ENCODE data around the gene POLQ. TPM values are rescaled to one million over a fixed set of nuclear protein-coding genes. Genes with fewer than 3 reads are reported as not detected.

Gene POLQ
- total RNA-seq, 4 donors from 2014 or later: 2.1 to 8.4 (median 5.3) TPM

DNA sequence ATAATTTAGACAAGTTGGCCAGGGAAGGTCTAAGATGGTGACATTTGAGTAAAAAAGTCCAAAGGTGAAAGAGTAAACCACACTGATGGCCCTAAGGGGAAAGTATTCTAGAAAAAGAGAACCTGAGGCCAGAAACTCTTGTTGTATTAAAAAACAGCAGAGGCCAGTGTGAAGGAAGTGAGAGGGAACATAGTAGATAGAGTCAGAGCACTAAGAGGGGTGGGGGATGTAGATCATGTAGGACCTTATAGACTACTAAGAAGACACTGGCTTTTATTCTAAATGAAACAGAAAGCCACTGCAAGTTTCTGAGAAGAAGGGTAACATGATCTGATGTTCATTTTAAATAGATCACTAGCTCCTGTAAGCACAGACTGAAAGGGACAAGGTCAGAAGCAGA lies 14.5 kb downstream of the POLQ start:
- intact Hi-C loops (cut with DNase I): no loop called here
- Histone ChIP-seq H3K4me1 (no peaks in the 10 kb centered on the region), H3K27me3 (no peaks in the 10 kb centered on the region), H3K4me3 (no peak overlapping the region), H3K27ac (no peak overlapping the region), H3K36me3 (peaks cover 0 to 5% (median 0%) of the 10 kb centered on the region in 3 donors), H3K9me3 (no peaks in the 10 kb centered on the region)
- DNase-seq: no peak
- TF ChIP-seq, protein P1, sequence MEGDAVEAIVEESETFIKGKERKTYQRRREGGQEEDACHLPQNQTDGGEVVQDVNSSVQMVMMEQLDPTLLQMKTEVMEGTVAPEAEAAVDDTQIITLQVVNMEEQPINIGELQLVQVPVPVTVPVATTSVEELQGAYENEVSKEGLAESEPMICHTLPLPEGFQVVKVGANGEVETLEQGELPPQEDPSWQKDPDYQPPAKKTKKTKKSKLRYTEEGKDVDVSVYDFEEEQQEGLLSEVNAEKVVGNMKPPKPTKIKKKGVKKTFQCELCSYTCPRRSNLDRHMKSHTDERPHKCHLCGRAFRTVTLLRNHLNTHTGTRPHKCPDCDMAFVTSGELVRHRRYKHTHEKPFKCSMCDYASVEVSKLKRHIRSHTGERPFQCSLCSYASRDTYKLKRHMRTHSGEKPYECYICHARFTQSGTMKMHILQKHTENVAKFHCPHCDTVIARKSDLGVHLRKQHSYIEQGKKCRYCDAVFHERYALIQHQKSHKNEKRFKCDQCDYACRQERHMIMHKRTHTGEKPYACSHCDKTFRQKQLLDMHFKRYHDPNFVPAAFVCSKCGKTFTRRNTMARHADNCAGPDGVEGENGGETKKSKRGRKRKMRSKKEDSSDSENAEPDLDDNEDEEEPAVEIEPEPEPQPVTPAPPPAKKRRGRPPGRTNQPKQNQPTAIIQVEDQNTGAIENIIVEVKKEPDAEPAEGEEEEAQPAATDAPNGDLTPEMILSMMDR (IDR thresholded peaks at IDR 0.05): no peak
- TF ChIP-seq POLR2A (IDR thresholded peaks at IDR 0.05): no peak

DNA sequence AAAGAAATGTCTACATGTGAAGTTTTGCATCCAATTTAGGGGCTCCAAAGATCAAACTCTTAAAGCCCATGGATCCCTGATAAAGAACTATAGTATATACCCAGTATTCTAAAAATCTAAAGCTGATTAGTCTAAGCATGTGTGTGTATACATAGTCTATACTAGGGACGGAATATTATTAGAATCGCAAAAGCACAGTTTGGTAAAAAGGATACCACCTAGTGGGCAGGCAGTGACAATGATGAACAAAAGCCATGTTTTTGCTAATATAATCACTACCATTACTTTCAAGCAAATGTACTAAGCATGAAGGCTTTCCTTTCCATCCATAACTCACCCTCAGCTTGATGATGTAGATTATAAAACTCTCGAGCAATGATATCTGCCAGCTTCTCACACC lies 16.5 kb downstream of the POLQ start:
- Histone ChIP-seq H3K9me3 (no peaks in the 10 kb centered on the region), H3K27ac (no peak overlapping the region), H3K4me3 (no peak overlapping the region), H3K36me3 (peaks cover 0 to 5% (median 0%) of the 10 kb centered on the region in 3 donors), H3K27me3 (no peaks in the 10 kb centered on the region), H3K4me1 (no peaks in the 10 kb centered on the region)
- intact Hi-C loops (cut with DNase I): no loop called here
- no peak for DNase-seq
- TF ChIP-seq POLR2A (IDR thresholded peaks at IDR 0.05): no peak
- TF ChIP-seq, protein P1 (IDR thresholded peaks at IDR 0.05): peak in 4 of 6 experiments; percentile 16 to 49 (median 26)
- 64 to 73% methylated on average over 3 of the region's 3 CpGs for WGBS, 2 donors

DNA sequence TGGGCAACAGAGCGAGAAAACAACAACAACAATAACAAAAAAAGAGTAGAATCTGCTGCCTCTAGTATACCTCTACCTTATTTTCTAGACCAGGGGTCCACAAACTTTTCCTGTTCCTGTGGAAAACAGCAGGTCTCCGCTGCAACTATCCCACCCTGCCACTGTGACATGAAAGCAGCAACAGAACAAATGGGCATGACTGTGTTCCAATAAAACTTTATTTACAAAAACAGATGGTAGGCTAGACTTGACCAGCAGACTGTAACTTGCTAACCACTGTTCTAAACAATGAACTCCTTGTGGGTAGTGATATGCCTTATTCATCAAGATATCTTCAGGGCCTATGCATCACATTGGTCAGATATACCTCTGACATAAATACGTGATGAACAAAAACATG lies 25.3 kb downstream of the POLQ start:
- Histone ChIP-seq H3K4me1 (no peaks in the 10 kb centered on the region), H3K36me3 (no peaks in the 10 kb centered on the region), H3K27me3 (no peaks in the 10 kb centered on the region), H3K27ac (no peak overlapping the region), H3K4me3 (no peak overlapping the region), H3K9me3 (peaks cover 0 to 7% (median 0%) of the 10 kb centered on the region in 3 donors)
- 94 to 100% methylated on average over 3 of the region's 3 CpGs for WGBS, 2 donors
- intact Hi-C loops (cut with DNase I): no loop called here
- no peak for TF ChIP-seq POLR2A (IDR thresholded peaks at IDR 0.05)
- TF ChIP-seq, protein P1 (IDR thresholded peaks at IDR 0.05): no peak
- DNase-seq: no peak

DNA sequence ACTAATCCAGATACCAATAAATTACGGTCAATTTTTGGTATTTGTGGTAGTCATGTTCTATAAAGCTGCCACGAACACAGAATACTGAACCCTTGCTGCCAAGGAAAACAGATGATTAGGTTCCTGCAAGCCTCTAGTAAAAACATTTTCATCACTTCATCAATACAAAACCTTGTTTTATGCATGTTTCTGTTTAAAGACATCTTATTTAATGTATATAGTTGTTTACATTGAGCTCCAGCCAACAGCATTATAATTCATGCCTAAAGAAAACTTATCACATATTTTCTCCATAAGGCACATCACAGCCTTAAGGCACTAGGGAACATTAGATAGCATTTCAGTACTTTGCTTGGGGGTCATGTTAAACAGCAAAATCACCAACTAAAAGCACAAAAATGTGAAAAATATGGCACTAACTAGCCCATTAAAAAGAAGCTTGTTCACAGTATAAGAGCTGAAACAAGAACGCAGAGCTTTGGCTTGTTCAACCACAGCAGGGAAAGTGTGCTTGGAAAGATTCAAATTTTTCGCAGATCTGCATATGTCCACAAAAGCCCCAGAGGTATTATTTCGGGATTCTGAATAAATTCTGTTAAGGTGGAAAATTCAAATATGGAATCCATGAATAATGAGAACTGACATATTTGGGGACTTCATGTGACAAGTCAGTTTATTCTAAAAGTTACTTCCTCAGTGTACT lies 27.7 kb downstream of the POLQ start:
- H3K27ac ChIP-seq: no peak overlapping the region
- peaks cover 0 to 7% (median 0%) of the 10 kb centered on the region in 3 donors for H3K9me3 ChIP-seq
- DNase-seq: no peak
- TF ChIP-seq POLR2A (IDR thresholded peaks at IDR 0.05): no peak
- TF ChIP-seq, protein P1 (IDR thresholded peaks at IDR 0.05): no peak
- intact Hi-C loops (cut with DNase I): no loop called here
- 83 to 89% methylated on average over 5 of the region's 5 CpGs for WGBS, 2 donors
- no peak overlapping the region for H3K4me3 ChIP-seq
- H3K27me3 ChIP-seq: no peaks in the 10 kb centered on the region
- no peaks in the 10 kb centered on the region for H3K36me3 ChIP-seq
- no peaks in the 10 kb centered on the region for H3K4me1 ChIP-seq

DNA sequence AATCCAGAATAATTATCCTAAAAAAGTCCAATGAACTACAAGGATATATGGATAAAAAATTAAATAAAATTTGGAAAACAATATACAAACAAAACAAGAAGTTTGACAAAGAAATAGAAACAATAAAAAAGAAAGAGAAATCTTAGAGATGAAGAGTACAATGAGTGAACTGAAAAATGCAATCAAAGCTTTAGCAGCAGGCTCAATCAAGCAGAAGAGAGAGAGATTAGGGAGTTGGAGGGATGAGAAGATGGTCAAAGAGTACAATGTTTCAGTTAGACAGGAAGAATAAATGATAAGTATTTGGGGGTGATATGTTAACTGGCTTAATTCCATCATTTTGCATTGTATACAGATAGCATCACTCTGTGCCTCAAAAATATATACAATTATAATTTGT lies 29.9 kb downstream of the POLQ start:
- Histone ChIP-seq H3K27ac (no peak overlapping the region), H3K4me1 (no peaks in the 10 kb centered on the region), H3K4me3 (no peak overlapping the region), H3K9me3 (peaks cover 0 to 7% (median 0%) of the 10 kb centered on the region in 3 donors), H3K27me3 (no peaks in the 10 kb centered on the region), H3K36me3 (no peaks in the 10 kb centered on the region)
- TF ChIP-seq, protein P1 (IDR thresholded peaks at IDR 0.05): no peak
- no peak for TF ChIP-seq POLR2A (IDR thresholded peaks at IDR 0.05)
- intact Hi-C loops (cut with DNase I): no loop called here
- no peak for DNase-seq
